Neural cell (in vitro differentiated cells): ENCODE data around the gene LRMDA. TPM values are rescaled to one million over a fixed set of nuclear protein-coding genes. Genes with fewer than 3 reads are reported as not detected.

Experiments used
- H2AFZ ChIP-seq: fragments of 200-600, 300-800 bp; sonication (generic), shearing (Covaris generic); 2 replicates; pipeline ENCODE4 v1.6.0; 2014; ENCODE audit warnings: low read depth, mild to moderate bottlenecking, antibody characterized with exemption, low read length, moderate library complexity
- H3F3A ChIP-seq: fragments of 200-600 bp; shearing (Covaris generic); 2 replicates; pipeline ENCODE4 v1.6.1; 2016; ENCODE audit warnings: mild to moderate bottlenecking, moderate library complexity, mixed read lengths, antibody characterized with exemption, low read length; ENCODE audit not compliant: insufficient read depth, poor library complexity, severe bottlenecking
- H3K27ac ChIP-seq: fragments of 200-600, 300-800 bp; sonication (generic), shearing (Covaris generic); 2 replicates; pipeline ENCODE4 v1.5.1; 2014; ENCODE audit warnings: mild to moderate bottlenecking, low read length, moderate library complexity
- H3K27me3 ChIP-seq: fragments of 300-800, 200-600 bp; sonication (generic), shearing (Covaris generic); 2 replicates; pipeline ENCODE4 v1.6.0; 2014; ENCODE audit warnings: mild to moderate bottlenecking, low read depth, low read length, moderate library complexity; ENCODE audit not compliant: insufficient read depth
- H3K36me3 ChIP-seq: fragments of 300-800, 200-600 bp; sonication (generic), shearing (Covaris generic); 2 replicates; pipeline ENCODE4 v1.5.1; 2014; ENCODE audit warnings: mild to moderate bottlenecking, antibody characterized with exemption, low read length, moderate library complexity; ENCODE audit not compliant: insufficient read depth
- H3K4me2 ChIP-seq: fragments of 300-800, 200-600 bp; sonication (generic), shearing (Covaris generic); 2 replicates; pipeline ENCODE4 v1.6.0; 2014; ENCODE audit warnings: mild to moderate bottlenecking, low read length
- H3K4me3 ChIP-seq: fragments of 300-800, 200-600 bp; sonication (generic), shearing (Covaris generic); 2 replicates; pipeline ENCODE4 v1.5.1; 2014; ENCODE audit warnings: mild to moderate bottlenecking, low read length, moderate library complexity
- H3K79me2 ChIP-seq: fragments of 200-600 bp; shearing (Covaris generic); replicated peaks from 2 replicates; pipeline ENCODE4 v1.6.0; 2014; ENCODE audit warnings: mild to moderate bottlenecking, low read length, moderate library complexity; ENCODE audit not compliant: insufficient read depth
- H3K9ac ChIP-seq: fragments of 300-800, 200-600 bp; sonication (generic), shearing (Covaris generic); 2 replicates; pipeline ENCODE4 v1.6.1; 2016; ENCODE audit warnings: mild to moderate bottlenecking, low read length, mixed read lengths
- H3K9me2 ChIP-seq: fragments of 200-600 bp; shearing (Covaris generic); 2 replicates; pipeline ENCODE4 v1.6.1; 2016; ENCODE audit warnings: mild to moderate bottlenecking, low read length, mixed read lengths; ENCODE audit not compliant: insufficient read depth
- H3K9me3 ChIP-seq: fragments of 200-600, 300-800 bp; sonication (generic), shearing (Covaris generic); 2 replicates; pipeline ENCODE4 v1.6.1; 2016; ENCODE audit warnings: mild to moderate bottlenecking, mixed run types, low read length, moderate library complexity, mixed read lengths
- H4K20me1 ChIP-seq: fragments of 200-600 bp; shearing (Covaris generic); 2 replicates; pipeline ENCODE4 v1.6.1; 2016; ENCODE audit warnings: mild to moderate bottlenecking, mixed run types; ENCODE audit not compliant: insufficient read depth
- CTCF ChIP-seq: fragments of 450-650 bp; IDR thresholded peaks from 2 replicates; pipeline ENCODE4 v1.5.1; 2014; ENCODE audit warnings: antibody characterized with exemption, mild to moderate bottlenecking, moderate library complexity; ENCODE audit not compliant: poor library complexity, severe bottlenecking
- EP300 ChIP-seq: fragments of 450-650 bp; conservative IDR thresholded peaks from 2 replicates; pipeline ENCODE4 v1.6.1; 2014; ENCODE audit warnings: antibody characterized with exemption, mild to moderate bottlenecking, moderate library complexity; ENCODE audit not compliant: poor library complexity, severe bottlenecking
- EZH2 ChIP-seq: fragments of 200-600, 300-800 bp; shearing (Covaris generic), sonication (generic); IDR thresholded peaks from 2 replicates; pipeline ENCODE4 v1.6.1; 2014; ENCODE audit warnings: antibody characterized with exemption, low read length, borderline replicate concordance, mild to moderate bottlenecking; ENCODE audit not compliant: insufficient read depth, poor library complexity, severe bottlenecking
- MXI1 ChIP-seq: fragments of 450-650 bp; conservative IDR thresholded peaks from 2 replicates; pipeline ENCODE4 v1.6.1; 2014; ENCODE audit warnings: antibody characterized with exemption, mild to moderate bottlenecking; ENCODE audit not compliant: poor library complexity, severe bottlenecking
- POLR2AphosphoS5 ChIP-seq: IDR thresholded peaks from 2 replicates; pipeline ENCODE4 v1.6.1; 2012
- RAD21 ChIP-seq: fragments of 450-650 bp; conservative IDR thresholded peaks from 2 replicates; pipeline ENCODE4 v1.6.1; 2014; ENCODE audit warnings: antibody characterized with exemption, mild to moderate bottlenecking, moderate library complexity
- REST ChIP-seq: IDR thresholded peaks from 2 replicates; pipeline ENCODE4 v1.6.1; 2012; ENCODE audit warnings: borderline replicate concordance
- SMC3 ChIP-seq: fragments of 450-650 bp; conservative IDR thresholded peaks from 2 replicates; pipeline ENCODE4 v1.6.1; 2014; ENCODE audit warnings: antibody characterized with exemption, mild to moderate bottlenecking, moderate library complexity; ENCODE audit not compliant: poor library complexity
- TAF1 ChIP-seq: IDR thresholded peaks from 2 replicates; pipeline ENCODE4 v1.6.1; 2012; ENCODE audit warnings: low read depth
- polyA plus RNA-seq: library from polyadenylated mRNA; depleted of rRNA; stranded (reverse); fragments of >200 nt; gene quantifications from 2 replicates; pipeline ENCODE4 v1.2.3, GENCODE V29; 2014

Gene LRMDA
- polyA plus RNA-seq, 1 donor from 2014 or later: 5.6 TPM

GRCh38 chr10:76025124-76025477, 593.7 kb downstream of the LRMDA start:
- Histone ChIP-seq H2AFZ (no peak overlapping the region), H3K4me2 (no peak overlapping the region), H4K20me1 (no peaks in the 10 kb centered on the region), H3K9me2 (no peaks in the 10 kb centered on the region), H3K9me3 (no peaks in the 10 kb centered on the region), H3K36me3 (no peaks in the 10 kb centered on the region), H3K27me3 (no peaks in the 10 kb centered on the region), H3K4me3 (no peak overlapping the region), H3K79me2 (no peaks in the 10 kb centered on the region), H3F3A (no peaks in the 10 kb centered on the region), H3K27ac (no peak overlapping the region), H3K9ac (no peak overlapping the region)
- TF ChIP-seq EZH2 (no peak), MXI1 (no peak), RAD21 (no peak), SMC3 (no peak)

- no peak overlapping the region for H2AFZ ChIP-seq
- no peaks in the 10 kb centered on the region for H3K27me3 ChIP-seq
- H3K4me2 ChIP-seq: no peak overlapping the region
- H4K20me1 ChIP-seq: no peaks in the 10 kb centered on the region
- no peaks in the 10 kb centered on the region for H3K9me3 ChIP-seq
- TF ChIP-seq TAF1 (no peak), EP300 (no peak), EZH2 (no peak), SMC3 (no peak), RAD21 (no peak), CTCF (no peak), MXI1 (no peak), REST (no peak), POLR2AphosphoS5 (no peak)
- no peak overlapping the region for H3K27ac ChIP-seq
- H3F3A ChIP-seq: no peaks in the 10 kb centered on the region
- H3K79me2 ChIP-seq: no peaks in the 10 kb centered on the region
- no peak overlapping the region for H3K4me3 ChIP-seq
- H3K9me2 ChIP-seq: no peaks in the 10 kb centered on the region
- H3K9ac ChIP-seq: no peak overlapping the region
- H3K36me3 ChIP-seq: no peaks in the 10 kb centered on the region
Observed at GRCh38 chr10:76026176-76026771, 594.9 kb downstream of the LRMDA start.

- Histone ChIP-seq H3K9me2 (no peaks in the 10 kb centered on the region), H3K36me3 (no peaks in the 10 kb centered on the region), H3K4me2 (no peak overlapping the region), H3K79me2 (no peaks in the 10 kb centered on the region), H3K9ac (no peak overlapping the region), H3K27me3 (no peaks in the 10 kb centered on the region), H3K27ac (no peak overlapping the region), H3K4me3 (no peak overlapping the region), H3K9me3 (no peaks in the 10 kb centered on the region), H3F3A (no peaks in the 10 kb centered on the region), H4K20me1 (no peaks in the 10 kb centered on the region), H2AFZ (no peak overlapping the region)
- TF ChIP-seq EP300: no peak
- no peak for TF ChIP-seq RAD21
- no peak for TF ChIP-seq REST
- no peak for TF ChIP-seq CTCF
- no peak for TF ChIP-seq SMC3
- no peak for TF ChIP-seq TAF1
- TF ChIP-seq EZH2: no peak
- no peak for TF ChIP-seq MXI1
- TF ChIP-seq POLR2AphosphoS5: no peak
Observed at GRCh38 chr10:76026905-76027304, 595.5 kb downstream of the LRMDA start.
